PC-9 (cell line): Measurements from ENCODE around the gene PLEKHG1. TPM values are rescaled to one million over a fixed set of nuclear protein-coding genes. Genes with fewer than 3 reads are reported as not detected.

Experiments used
- BruUV-seq: library from RNA; stranded (reverse); fragments of 400-500 nt; replicated peaks from 2 replicates; lab custom pipeline; 2021; lab: Mats Ljungman, UMichigan
- CTCF ChIA-PET: fragments of 300-600 bp; sonication (Branson Sonifier 250); formaldehyde crosslinking; loops from one replicate; lab custom pipeline; 2022; ENCODE audit warnings: antibody characterized with exemption; lab: Charles Lee
- POLR2A ChIA-PET: fragments of 300-600 bp; sonication (Branson Sonifier 250); formaldehyde crosslinking; loops from one replicate; lab custom pipeline; 2022; ENCODE audit warnings: antibody characterized with exemption; ENCODE audit not compliant: unreplicated experiment; lab: Charles Lee
- DNase-seq, 2 experiments: peaks; one replicate each; pipeline versions ENCODE4 v3.0.0 to v3.0.0-alpha.2; 2015 to 2022; ENCODE audit warnings: mixed read lengths in 1 of 2
- H2AFZ ChIP-seq: fragments of 200-600 bp; sonication (generic); 2 replicates; pipeline ENCODE4 v1.8.1; 2017; ENCODE audit warnings: antibody characterized with exemption
- H3F3A ChIP-seq: fragments of 200-600 bp; sonication (generic); 2 replicates; pipeline ENCODE4 v1.8.1; 2017; ENCODE audit warnings: antibody characterized with exemption, mild to moderate bottlenecking, low read depth; ENCODE audit not compliant: insufficient read depth
- H3K27ac ChIP-seq: fragments of 200-600 bp; sonication (generic); 2 replicates; pipeline ENCODE4 v1.6.1; 2016; ENCODE audit warnings: mixed run types
- H3K27me3 ChIP-seq: fragments of 200-600 bp; sonication (generic); 2 replicates; pipeline ENCODE4 v1.6.1; 2016; ENCODE audit warnings: low read depth, mixed run types; ENCODE audit not compliant: insufficient read depth
- H3K36me3 ChIP-seq: fragments of 200-600 bp; sonication (generic); 2 replicates; pipeline ENCODE4 v1.6.1; 2016; ENCODE audit warnings: low read depth, mixed run types
- H3K4me1 ChIP-seq: fragments of 200-600 bp; sonication (generic); replicated peaks from 2 replicates; pipeline ENCODE4 v1.6.1; 2016; ENCODE audit warnings: mixed run types; ENCODE audit not compliant: insufficient read depth
- H3K4me2 ChIP-seq: fragments of 200-600 bp; sonication (generic); 2 replicates; pipeline ENCODE4 v1.6.1; 2017; ENCODE audit warnings: mixed run types
- H3K4me3 ChIP-seq: fragments of 200-600 bp; sonication (generic); 2 replicates; pipeline ENCODE4 v1.6.1; 2016; ENCODE audit warnings: mixed run types
- H3K79me2 ChIP-seq: fragments of 200-600 bp; sonication (generic); 2 replicates; pipeline ENCODE4 v1.6.1; 2017; ENCODE audit warnings: low read depth, mixed run types
- H3K9me2 ChIP-seq: fragments of 200-600 bp; sonication (generic); 2 replicates; pipeline ENCODE4 v1.8.1; 2017; ENCODE audit warnings: mild to moderate bottlenecking; ENCODE audit not compliant: insufficient read depth
- H3K9me3 ChIP-seq: fragments of 200-600 bp; sonication (generic); 2 replicates; pipeline ENCODE4 v1.8.1; 2016; ENCODE audit warnings: low read depth; ENCODE audit not compliant: insufficient read depth
- H4K20me1 ChIP-seq: fragments of 200-600 bp; sonication (generic); 2 replicates; pipeline ENCODE4 v1.8.1; 2017; ENCODE audit not compliant: insufficient read depth
- EZH2 ChIP-seq: fragments of 200-600 bp; sonication (generic); IDR thresholded peaks from 2 replicates; pipeline ENCODE4 v1.8.0; 2017; ENCODE audit warnings: antibody characterized with exemption, low read depth
- intact Hi-C: fragments of 100-400 bp; cut with micrococcal nuclease; formaldehyde crosslinking; loops from one replicate; pipeline ENCODE4 v1.10.0; 2022; ENCODE audit not compliant: unreplicated experiment
- total RNA-seq: library from RNA; stranded (reverse); gene quantifications from 2 replicates; pipeline ENCODE4 v1.2.3, GENCODE V29; 2021
- TF ChIP-seq, protein P1 (sequence below): fragments of 200-600 bp; sonication (generic); conservative IDR thresholded peaks from 2 replicates; pipeline ENCODE4 v1.6.1; 2017; ENCODE audit warnings: mixed run types, antibody characterized with exemption, mild to moderate bottlenecking, moderate library complexity

PLEKHG1 gene
- total RNA-seq, 1 experiment from 2014 or later: 8.9 TPM

DNA sequence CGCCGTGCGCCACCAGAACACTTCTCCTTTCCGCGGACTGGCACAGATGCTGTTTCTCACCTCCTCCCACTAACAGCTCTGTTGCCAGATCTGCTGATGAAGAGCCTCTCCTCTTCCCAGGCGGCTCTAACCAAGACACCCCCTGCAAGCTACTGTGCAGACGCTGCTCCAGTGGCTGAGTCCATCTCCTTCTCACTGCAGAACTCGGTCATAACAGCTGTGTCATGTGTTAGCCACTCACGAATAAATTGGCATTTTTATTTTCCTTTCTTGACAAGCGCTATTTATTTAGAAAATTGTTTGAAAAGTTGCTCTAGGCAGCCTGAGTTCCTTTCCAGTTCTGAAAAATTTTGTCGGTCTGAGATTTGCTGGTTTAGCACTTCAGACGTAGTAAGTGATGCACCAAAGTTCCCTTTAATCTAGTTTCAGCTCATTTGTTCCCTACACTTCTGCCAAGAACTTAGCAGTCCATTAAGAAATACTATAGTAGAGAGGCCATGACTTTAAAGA, 12.8 kb upstream of the PLEKHG1 start:
- Histone ChIP-seq H3K27me3 (no peaks in the 10 kb centered on the region), H3K9me2 (no peaks in the 10 kb centered on the region), H3K36me3 (no peaks in the 10 kb centered on the region), H3K9me3 (no peaks in the 10 kb centered on the region), H3F3A (no peaks in the 10 kb centered on the region), H3K79me2 (no peaks in the 10 kb centered on the region), H3K4me3 (no peak overlapping the region), H3K4me1 (no peaks in the 10 kb centered on the region), H3K4me2 (no peak overlapping the region), H2AFZ (no peak overlapping the region), H4K20me1 (no peaks in the 10 kb centered on the region), H3K27ac (no peak overlapping the region)
- POLR2A ChIA-PET: no interaction called here
- CTCF ChIA-PET: no interaction called here
- TF ChIP-seq, protein P1, sequence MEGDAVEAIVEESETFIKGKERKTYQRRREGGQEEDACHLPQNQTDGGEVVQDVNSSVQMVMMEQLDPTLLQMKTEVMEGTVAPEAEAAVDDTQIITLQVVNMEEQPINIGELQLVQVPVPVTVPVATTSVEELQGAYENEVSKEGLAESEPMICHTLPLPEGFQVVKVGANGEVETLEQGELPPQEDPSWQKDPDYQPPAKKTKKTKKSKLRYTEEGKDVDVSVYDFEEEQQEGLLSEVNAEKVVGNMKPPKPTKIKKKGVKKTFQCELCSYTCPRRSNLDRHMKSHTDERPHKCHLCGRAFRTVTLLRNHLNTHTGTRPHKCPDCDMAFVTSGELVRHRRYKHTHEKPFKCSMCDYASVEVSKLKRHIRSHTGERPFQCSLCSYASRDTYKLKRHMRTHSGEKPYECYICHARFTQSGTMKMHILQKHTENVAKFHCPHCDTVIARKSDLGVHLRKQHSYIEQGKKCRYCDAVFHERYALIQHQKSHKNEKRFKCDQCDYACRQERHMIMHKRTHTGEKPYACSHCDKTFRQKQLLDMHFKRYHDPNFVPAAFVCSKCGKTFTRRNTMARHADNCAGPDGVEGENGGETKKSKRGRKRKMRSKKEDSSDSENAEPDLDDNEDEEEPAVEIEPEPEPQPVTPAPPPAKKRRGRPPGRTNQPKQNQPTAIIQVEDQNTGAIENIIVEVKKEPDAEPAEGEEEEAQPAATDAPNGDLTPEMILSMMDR: no peak
- no peak for TF ChIP-seq EZH2
- no TSS peak for BruUV-seq
- DNase-seq: no peak
- intact Hi-C loops: no loop called here

DNA sequence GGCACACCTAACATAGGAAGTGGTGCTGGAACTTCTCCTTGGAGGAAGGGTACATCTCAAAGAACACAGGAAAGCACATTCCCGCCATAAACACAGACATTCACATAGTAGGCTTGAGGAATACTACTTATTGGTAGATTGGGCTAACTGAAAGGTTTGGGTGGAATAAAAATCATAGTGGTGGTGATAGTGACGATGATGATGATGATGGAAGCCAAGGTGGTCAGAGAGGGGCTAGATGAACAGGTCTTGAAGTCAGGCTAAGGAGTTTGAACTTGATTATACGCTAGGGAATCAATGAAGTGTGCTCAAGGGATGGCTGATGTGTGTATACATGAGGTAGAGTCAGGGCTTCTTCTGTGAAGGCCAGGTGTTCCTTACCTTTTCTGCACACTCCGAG, 12.0 kb upstream of the PLEKHG1 start:
- no peak overlapping the region for H3K4me2 ChIP-seq
- POLR2A ChIA-PET: no interaction called here
- H3K9me3 ChIP-seq: no peaks in the 10 kb centered on the region
- TF ChIP-seq, protein P1: no peak
- TF ChIP-seq EZH2: no peak
- no peak for DNase-seq
- CTCF ChIA-PET: no interaction called here
- no peaks in the 10 kb centered on the region for H3K27me3 ChIP-seq
- H3K9me2 ChIP-seq: no peaks in the 10 kb centered on the region
- H3K79me2 ChIP-seq: no peaks in the 10 kb centered on the region
- H3K4me3 ChIP-seq: no peak overlapping the region
- intact Hi-C loops: no loop called here
- H3K36me3 ChIP-seq: no peaks in the 10 kb centered on the region
- no peak overlapping the region for H2AFZ ChIP-seq
- no peaks in the 10 kb centered on the region for H3K4me1 ChIP-seq
- BruUV-seq: no TSS peak
- H3K27ac ChIP-seq: no peak overlapping the region
- no peaks in the 10 kb centered on the region for H4K20me1 ChIP-seq
- no peaks in the 10 kb centered on the region for H3F3A ChIP-seq

DNA sequence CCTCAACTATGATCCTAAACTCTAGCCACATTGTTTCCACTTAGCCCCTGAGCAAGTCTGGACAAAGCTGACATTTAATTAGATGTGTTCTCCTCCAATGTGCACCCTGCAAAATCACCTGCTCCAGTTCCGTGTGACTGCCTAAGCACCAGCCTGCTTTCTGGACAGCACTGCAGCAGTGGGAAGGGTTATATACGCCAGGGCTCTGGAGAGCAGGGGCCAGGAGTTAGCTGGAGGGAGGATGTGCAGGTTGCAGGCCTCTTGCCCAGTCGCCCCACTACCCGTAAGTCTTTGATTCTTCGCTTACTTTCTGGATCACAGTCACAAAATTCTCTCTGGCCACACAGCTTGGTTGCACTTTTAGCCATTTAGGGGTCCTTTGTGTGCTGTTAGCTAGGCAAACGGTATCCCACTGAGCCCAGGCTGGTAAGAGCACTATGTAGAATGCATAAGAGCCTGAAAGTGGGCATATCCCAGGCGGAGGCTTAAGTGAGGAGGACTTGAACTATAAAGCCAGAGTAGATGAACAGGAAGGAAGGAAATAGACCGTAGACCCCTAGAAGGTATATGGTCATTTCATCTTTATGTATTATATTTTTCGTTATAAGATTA, 10.7 kb upstream of the PLEKHG1 start:
- H3K4me1 ChIP-seq: no peaks in the 10 kb centered on the region
- TF ChIP-seq, protein P1: no peak
- no peak for TF ChIP-seq EZH2
- H4K20me1 ChIP-seq: no peaks in the 10 kb centered on the region
- no peaks in the 10 kb centered on the region for H3K79me2 ChIP-seq
- intact Hi-C loops: no loop called here
- no peak for DNase-seq
- H3K9me2 ChIP-seq: no peaks in the 10 kb centered on the region
- H3K4me3 ChIP-seq: no peak overlapping the region
- ChIA-PET CTCF (no interaction called here), POLR2A (no interaction called here)
- no TSS peak for BruUV-seq
- no peaks in the 10 kb centered on the region for H3K27me3 ChIP-seq
- H3K27ac ChIP-seq: no peak overlapping the region
- H2AFZ ChIP-seq: no peak overlapping the region
- no peaks in the 10 kb centered on the region for H3K9me3 ChIP-seq
- H3K36me3 ChIP-seq: no peaks in the 10 kb centered on the region
- no peak overlapping the region for H3K4me2 ChIP-seq
- no peaks in the 10 kb centered on the region for H3F3A ChIP-seq
